ENCODE data around the gene RDX. TPM values are rescaled to one million over a fixed set of nuclear protein-coding genes. Genes with fewer than 3 reads are reported as not detected.

RDX gene
- total and polyA plus RNA-seq, 10 of the 15 experiments (the other 5 are each of a cell fraction or from before 2014, with no cell fraction given), result 24.6 to 62.2 (median 47.8) TPM

DNA sequence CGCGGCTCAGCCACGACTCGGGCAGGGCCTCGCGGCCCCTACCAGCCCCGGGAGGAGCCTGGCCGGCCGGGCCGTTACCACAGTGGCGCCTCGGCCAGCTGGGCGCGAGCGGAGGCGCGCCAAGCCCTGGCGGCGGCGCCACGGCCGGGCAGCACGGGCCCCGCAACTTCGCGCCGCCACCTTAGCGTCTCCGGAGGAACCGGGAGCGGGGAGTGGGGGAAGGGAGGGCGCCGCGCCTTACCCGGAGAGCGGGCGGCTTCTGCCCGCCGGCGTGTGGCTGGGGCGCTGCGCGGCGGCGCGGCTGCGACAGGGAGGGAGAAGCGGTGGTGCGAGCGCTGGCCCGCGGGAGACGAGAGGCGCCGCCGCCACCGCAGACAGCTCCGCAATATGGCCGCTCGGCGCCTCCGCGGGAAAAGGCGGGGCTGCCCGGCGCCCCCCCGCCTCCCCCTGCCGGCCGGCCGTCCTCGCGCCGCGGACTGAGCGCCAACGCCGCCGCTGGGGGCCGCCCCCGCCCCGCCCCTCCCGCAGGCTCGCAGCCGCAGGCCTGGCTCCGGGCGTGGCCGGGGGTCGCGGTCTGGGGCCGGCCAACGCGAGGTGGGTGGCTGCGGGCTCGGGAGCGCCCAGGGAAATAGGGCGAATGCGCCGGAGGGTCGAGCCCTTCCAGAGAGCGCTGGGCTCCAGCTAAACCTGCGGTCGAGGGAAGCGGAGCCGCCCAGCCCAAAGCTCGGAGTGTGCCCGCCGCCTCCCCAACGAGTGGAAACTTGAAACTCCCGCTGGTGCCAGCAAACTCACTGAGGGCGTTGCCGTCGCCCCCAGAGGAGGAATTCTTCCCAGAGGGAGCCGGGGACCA is at the start of gene RDX (continued):
- TF ChIP-seq LARP7 (IDR thresholded peaks at IDR 0.05), result peak; percentile 98
- peak; percentile 96 for TF ChIP-seq YY1 (IDR thresholded peaks at IDR 0.05; ENCODE audit: low read depth, low read length)
- TF ChIP-seq NFIC (IDR thresholded peaks at IDR 0.05; ENCODE audit: low read depth, low read length), result no peak
- TF ChIP-seq ZSCAN29 (IDR thresholded peaks at IDR 0.05), result peak; percentile 34; the same call in 1 of the 2 replicates
- TF ChIP-seq POLR2A (IDR thresholded peaks at IDR 0.05; ENCODE audit: low read depth, low read length), result peak; percentile 82
- TF ChIP-seq EGR1 (IDR thresholded peaks at IDR 0.05; ENCODE audit: borderline replicate concordance in 1 of 2, low read depth in 2 of 2, low read length in 2 of 2), result peak in 1 of 2 experiments; percentile 71; a peak in 2 of 3 replicates
- TF ChIP-seq KAT2A (conservative IDR thresholded peaks at IDR 0.05; ENCODE audit: control insufficient read depth, low read depth, low read length), result no peak
- TF ChIP-seq, protein P1, sequence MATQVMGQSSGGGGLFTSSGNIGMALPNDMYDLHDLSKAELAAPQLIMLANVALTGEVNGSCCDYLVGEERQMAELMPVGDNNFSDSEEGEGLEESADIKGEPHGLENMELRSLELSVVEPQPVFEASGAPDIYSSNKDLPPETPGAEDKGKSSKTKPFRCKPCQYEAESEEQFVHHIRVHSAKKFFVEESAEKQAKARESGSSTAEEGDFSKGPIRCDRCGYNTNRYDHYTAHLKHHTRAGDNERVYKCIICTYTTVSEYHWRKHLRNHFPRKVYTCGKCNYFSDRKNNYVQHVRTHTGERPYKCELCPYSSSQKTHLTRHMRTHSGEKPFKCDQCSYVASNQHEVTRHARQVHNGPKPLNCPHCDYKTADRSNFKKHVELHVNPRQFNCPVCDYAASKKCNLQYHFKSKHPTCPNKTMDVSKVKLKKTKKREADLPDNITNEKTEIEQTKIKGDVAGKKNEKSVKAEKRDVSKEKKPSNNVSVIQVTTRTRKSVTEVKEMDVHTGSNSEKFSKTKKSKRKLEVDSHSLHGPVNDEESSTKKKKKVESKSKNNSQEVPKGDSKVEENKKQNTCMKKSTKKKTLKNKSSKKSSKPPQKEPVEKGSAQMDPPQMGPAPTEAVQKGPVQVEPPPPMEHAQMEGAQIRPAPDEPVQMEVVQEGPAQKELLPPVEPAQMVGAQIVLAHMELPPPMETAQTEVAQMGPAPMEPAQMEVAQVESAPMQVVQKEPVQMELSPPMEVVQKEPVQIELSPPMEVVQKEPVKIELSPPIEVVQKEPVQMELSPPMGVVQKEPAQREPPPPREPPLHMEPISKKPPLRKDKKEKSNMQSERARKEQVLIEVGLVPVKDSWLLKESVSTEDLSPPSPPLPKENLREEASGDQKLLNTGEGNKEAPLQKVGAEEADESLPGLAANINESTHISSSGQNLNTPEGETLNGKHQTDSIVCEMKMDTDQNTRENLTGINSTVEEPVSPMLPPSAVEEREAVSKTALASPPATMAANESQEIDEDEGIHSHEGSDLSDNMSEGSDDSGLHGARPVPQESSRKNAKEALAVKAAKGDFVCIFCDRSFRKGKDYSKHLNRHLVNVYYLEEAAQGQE (IDR thresholded peaks at IDR 0.05; ENCODE audit: low read depth, low read length), result 0 out of 2 replicates have a peak, but pooled peaks have one; percentile 44
- TF ChIP-seq, protein P2, sequence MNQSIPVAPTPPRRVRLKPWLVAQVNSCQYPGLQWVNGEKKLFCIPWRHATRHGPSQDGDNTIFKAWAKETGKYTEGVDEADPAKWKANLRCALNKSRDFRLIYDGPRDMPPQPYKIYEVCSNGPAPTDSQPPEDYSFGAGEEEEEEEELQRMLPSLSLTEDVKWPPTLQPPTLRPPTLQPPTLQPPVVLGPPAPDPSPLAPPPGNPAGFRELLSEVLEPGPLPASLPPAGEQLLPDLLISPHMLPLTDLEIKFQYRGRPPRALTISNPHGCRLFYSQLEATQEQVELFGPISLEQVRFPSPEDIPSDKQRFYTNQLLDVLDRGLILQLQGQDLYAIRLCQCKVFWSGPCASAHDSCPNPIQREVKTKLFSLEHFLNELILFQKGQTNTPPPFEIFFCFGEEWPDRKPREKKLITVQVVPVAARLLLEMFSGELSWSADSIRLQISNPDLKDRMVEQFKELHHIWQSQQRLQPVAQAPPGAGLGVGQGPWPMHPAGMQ (IDR thresholded peaks at IDR 0.05; ENCODE audit: borderline replicate concordance), result no peak
- TF ChIP-seq ZBTB4 (CRISPR knock-in tag; IDR thresholded peaks at IDR 0.05), result no peak
- TF ChIP-seq, protein P3, sequence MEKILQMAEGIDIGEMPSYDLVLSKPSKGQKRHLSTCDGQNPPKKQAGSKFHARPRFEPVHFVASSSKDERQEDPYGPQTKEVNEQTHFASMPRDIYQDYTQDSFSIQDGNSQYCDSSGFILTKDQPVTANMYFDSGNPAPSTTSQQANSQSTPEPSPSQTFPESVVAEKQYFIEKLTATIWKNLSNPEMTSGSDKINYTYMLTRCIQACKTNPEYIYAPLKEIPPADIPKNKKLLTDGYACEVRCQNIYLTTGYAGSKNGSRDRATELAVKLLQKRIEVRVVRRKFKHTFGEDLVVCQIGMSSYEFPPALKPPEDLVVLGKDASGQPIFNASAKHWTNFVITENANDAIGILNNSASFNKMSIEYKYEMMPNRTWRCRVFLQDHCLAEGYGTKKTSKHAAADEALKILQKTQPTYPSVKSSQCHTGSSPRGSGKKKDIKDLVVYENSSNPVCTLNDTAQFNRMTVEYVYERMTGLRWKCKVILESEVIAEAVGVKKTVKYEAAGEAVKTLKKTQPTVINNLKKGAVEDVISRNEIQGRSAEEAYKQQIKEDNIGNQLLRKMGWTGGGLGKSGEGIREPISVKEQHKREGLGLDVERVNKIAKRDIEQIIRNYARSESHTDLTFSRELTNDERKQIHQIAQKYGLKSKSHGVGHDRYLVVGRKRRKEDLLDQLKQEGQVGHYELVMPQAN (conservative IDR thresholded peaks at IDR 0.05), result peak; percentile 59
- TF ChIP-seq IKZF1 (conservative IDR thresholded peaks at IDR 0.05), result peak; percentile 90
- peak; percentile 32; the same call in 1 of the 2 replicates for TF ChIP-seq TCF12 (IDR thresholded peaks at IDR 0.05; ENCODE audit: low read depth, low read length)
- peak; percentile 33; the same call in 1 of the 2 replicates for TF ChIP-seq TARDBP (IDR thresholded peaks at IDR 0.05; ENCODE audit: borderline replicate concordance)
- TF ChIP-seq ZNF217 (IDR thresholded peaks at IDR 0.05), result peak; percentile 75; the same call in 1 of the 2 replicates
- peak; percentile 13; the same call in 1 of the 2 replicates for TF ChIP-seq TCF3 (IDR thresholded peaks at IDR 0.05; ENCODE audit: borderline replicate concordance, insufficient read depth, low read depth, low read length)
- TF ChIP-seq NR2F1 (conservative IDR thresholded peaks at IDR 0.05), result peak; percentile 72
- TF ChIP-seq HCFC1 (IDR thresholded peaks at IDR 0.05; ENCODE audit: low read length), result peak; percentile 27; the same call in 1 of the 2 replicates
- peak; percentile 94 for TF ChIP-seq DPF2 (IDR thresholded peaks at IDR 0.05)
- peak; percentile 26; the same call in 1 of the 2 replicates for TF ChIP-seq TAF1 (IDR thresholded peaks at IDR 0.05; ENCODE audit: borderline replicate concordance, low read depth, low read length)
